HepG2 (cell line): Measurements from ENCODE around the gene CEBPE. TPM values are rescaled to one million over a fixed set of nuclear protein-coding genes. Genes with fewer than 3 reads are reported as not detected.

Source experiments
- AGO1 ChIP-seq: fragments of 200-400 bp; formaldehyde crosslinking; IDR thresholded peaks from 2 replicates; pipeline ENCODE4 v1.6.1; 2017; ENCODE audit warnings: mild to moderate bottlenecking, low read depth, low read length, moderate library complexity; ENCODE audit not compliant: poor library complexity, severe bottlenecking
- AHR ChIP-seq: IDR thresholded peaks from 2 replicates; pipeline ENCODE4 v1.6.1; 2018; ENCODE audit warnings: missing genetic modification reagents, missing compliant biosample characterization
- CCDC6 ChIP-seq: sonication (generic); formaldehyde crosslinking; IDR thresholded peaks from 2 replicates; pipeline ENCODE4 v1.8.1; 2022; ENCODE audit warnings: mild to moderate bottlenecking, missing genetic modification reagents, moderate library complexity
- EEA1 ChIP-seq: sonication (generic); formaldehyde crosslinking; IDR thresholded peaks from 2 replicates; pipeline ENCODE4 v1.5.1; 2020; ENCODE audit warnings: mild to moderate bottlenecking, missing genetic modification reagents, borderline replicate concordance
- HMG20A ChIP-seq: IDR thresholded peaks from 2 replicates; pipeline ENCODE4 v1.6.1; 2016; ENCODE audit warnings: borderline replicate concordance
- HMGA1 ChIP-seq: sonication (generic); formaldehyde crosslinking; conservative IDR thresholded peaks from 2 replicates; pipeline ENCODE4 v1.4.0; 2020; ENCODE audit warnings: missing genetic modification reagents
- HNRNPUL1 ChIP-seq: fragments of 200-400 bp; formaldehyde crosslinking; IDR thresholded peaks from 2 replicates; pipeline ENCODE4 v1.6.1; 2017; ENCODE audit warnings: low read depth, mild to moderate bottlenecking, low read length, moderate library complexity
- ISX ChIP-seq: sonication (generic); formaldehyde crosslinking; conservative IDR thresholded peaks from 2 replicates; pipeline ENCODE4 v1.5.0; 2020; ENCODE audit warnings: missing genetic modification reagents
- KLF16 ChIP-seq, 2 experiments: sonication (generic) in 1 of 2; formaldehyde crosslinking in 1 of 2; IDR thresholded peaks; 2 replicates each; pipeline versions ENCODE4 v1.6.1 to v1.8.0; 2016 to 2023; ENCODE audit warnings: missing genetic modification reagents in 2 of 2, missing compliant biosample characterization in 1 of 2
- MYNN ChIP-seq: sonication (generic); formaldehyde crosslinking; IDR thresholded peaks from 2 replicates; pipeline ENCODE4 v1.4.0; 2020; ENCODE audit warnings: mild to moderate bottlenecking, low read depth, missing genetic modification reagents
- NFE2L2 ChIP-seq: fragments of 150-350 bp; IDR thresholded peaks from 2 replicates; pipeline ENCODE4 v1.6.1; 2014; ENCODE audit warnings: low read length
- NR2F1 ChIP-seq, 2 experiments: fragments of 450-650 bp in 1 of 2; formaldehyde crosslinking in 1 of 2; IDR thresholded peaks; 2 replicates each; pipeline versions ENCODE4 v1.5.0 to v1.6.1; 2016 to 2020; ENCODE audit warnings: mild to moderate bottlenecking in 1 of 2, missing compliant biosample characterization in 1 of 2, missing genetic modification reagents in 1 of 2, moderate library complexity in 1 of 2
- RELA ChIP-seq: sonication (generic); formaldehyde crosslinking; IDR thresholded peaks from 2 replicates; pipeline ENCODE4 v1.4.0; 2020; ENCODE audit warnings: missing genetic modification reagents
- REXO4 ChIP-seq: sonication (generic); formaldehyde crosslinking; IDR thresholded peaks from 2 replicates; pipeline ENCODE4 v1.8.0; 2022; ENCODE audit warnings: missing genetic modification reagents, mild to moderate bottlenecking, borderline replicate concordance
- U2AF1 ChIP-seq: fragments of 200-400 bp; formaldehyde crosslinking; optimal IDR thresholded peaks from 2 replicates; pipeline ENCODE3; 2017; ENCODE audit warnings: mild to moderate bottlenecking, low read depth, low read length
- XRCC5 ChIP-seq: fragments of 200-400 bp; formaldehyde crosslinking; optimal IDR thresholded peaks from 2 replicates; pipeline ENCODE3; 2017; ENCODE audit warnings: mild to moderate bottlenecking, low read length
- ZFP41 ChIP-seq: sonication (generic); formaldehyde crosslinking; IDR thresholded peaks from 2 replicates; pipeline ENCODE4 v1.4.0; 2020; ENCODE audit warnings: mild to moderate bottlenecking, missing genetic modification reagents, borderline replicate concordance
- ZNF350 ChIP-seq: sonication (generic); formaldehyde crosslinking; IDR thresholded peaks from 2 replicates; pipeline ENCODE4 v1.4.0; 2020; ENCODE audit warnings: mild to moderate bottlenecking, low read depth, missing genetic modification reagents, borderline replicate concordance
- ZNF432 ChIP-seq: sonication (generic); formaldehyde crosslinking; IDR thresholded peaks from 2 replicates; pipeline ENCODE4 v1.5.0; 2020; ENCODE audit warnings: missing genetic modification reagents, mild to moderate bottlenecking, borderline replicate concordance
- ZNF768 ChIP-seq: sonication (generic); formaldehyde crosslinking; IDR thresholded peaks from 2 replicates; pipeline ENCODE4 v1.4.0; 2020; ENCODE audit warnings: missing genetic modification reagents
- ZNF776 ChIP-seq: sonication (generic); formaldehyde crosslinking; IDR thresholded peaks from 2 replicates; pipeline ENCODE4 v1.4.0; 2020; ENCODE audit warnings: mild to moderate bottlenecking, missing genetic modification reagents
- polyA plus RNA-seq, 8 experiments: library from polyadenylated mRNA; depleted of rRNA in 3 of 8; stranded (reverse) in 7 of 8; unstranded in 1 of 8; fragments of >200 nt; fragmentation: Illumina TruSeq in 4 of 8; extraction: Trizol in 4 of 8; gene quantifications; 2 replicates each; pipeline versions ENCODE4 v1.2.1 to v1.2.3, GENCODE V29; 2011 to 2016; ENCODE audit warnings: low read depth in 4 of 8, missing spikeins in 1 of 8, mixed read lengths in 1 of 8; ENCODE audit not compliant: insufficient read depth in 1 of 8
- total RNA-seq, 5 experiments: library from RNA; depleted of rRNA; stranded (reverse); fragments of >200 nt; fragmentation: Illumina TruSeq; extraction: Trizol; gene quantifications; 2 replicates each; pipeline ENCODE4 v1.2.3, GENCODE V29; 2016; ENCODE audit warnings: low read depth in 1 of 5
- TF ChIP-seq, protein P1 (sequence below): sonication (generic); formaldehyde crosslinking; IDR thresholded peaks from 2 replicates; pipeline ENCODE4 v1.5.0; 2020; ENCODE audit warnings: mild to moderate bottlenecking, missing genetic modification reagents, moderate library complexity
- TF ChIP-seq, protein P2 (sequence below), 2 experiments: sonication (generic) in 1 of 2; formaldehyde crosslinking in 1 of 2; IDR thresholded peaks; 2 replicates each; pipeline versions ENCODE4 v1.4.0 to v1.6.1; 2016 to 2020; ENCODE audit warnings: borderline replicate concordance in 1 of 2, low read depth in 1 of 2, mild to moderate bottlenecking in 1 of 2, missing genetic modification reagents in 1 of 2

The CEBPE gene
- total and polyA plus RNA-seq, 2 of the 13 experiments (the other 11 are each of a cell fraction or from before 2014, with no cell fraction given): 0.09 to 0.11 TPM

DNA sequence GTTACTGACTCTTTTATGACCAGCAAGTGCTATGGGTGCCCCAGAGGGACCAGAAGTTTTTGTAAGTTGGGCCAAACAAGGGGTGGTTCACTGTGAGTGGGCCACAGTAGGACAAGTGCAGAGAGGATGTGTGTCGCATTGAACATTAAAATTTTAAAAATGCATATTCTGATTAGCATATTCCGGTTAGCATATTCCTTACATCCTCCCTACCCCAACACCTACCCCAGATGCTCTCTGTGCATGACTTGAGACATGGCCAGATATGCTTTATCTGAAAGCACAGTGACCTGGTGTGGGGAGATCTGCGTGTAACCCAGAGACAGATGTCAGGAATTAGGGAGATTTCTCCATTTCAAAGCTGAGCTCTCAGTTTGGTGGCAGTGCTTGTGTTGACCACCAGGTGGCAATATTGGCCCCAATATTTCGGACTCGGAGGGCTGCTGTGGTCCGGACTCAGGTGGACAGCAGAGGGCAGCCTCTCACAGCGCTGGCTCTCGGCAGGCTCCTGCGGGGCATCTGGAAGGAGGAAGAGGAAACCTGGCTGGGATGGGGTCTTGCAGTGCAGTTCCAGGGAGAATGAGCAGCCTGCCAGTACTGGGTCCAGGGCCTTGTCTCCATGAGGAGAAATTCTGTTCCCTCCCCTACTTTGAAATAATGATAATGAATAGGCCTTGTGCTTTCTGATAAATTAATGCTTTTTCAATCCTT is 1.6 kb upstream of the CEBPE start (continued):
- TF ChIP-seq ISX (CRISPR knock-in tag) (no peak), REXO4 (CRISPR knock-in tag) (no peak), XRCC5 (peak; percentile 100), ZNF350 (peak; percentile 88), RELA (CRISPR knock-in tag) (peak; percentile 92; the same call in 1 of the 2 replicates), EEA1 (no peak), NR2F1 (CRISPR knock-in tag; IDR thresholded peaks at IDR 0.05) (no peak), ZFP41 (CRISPR knock-in tag) (no peak), HNRNPUL1 (no peak), AHR (CRISPR knock-in tag) (peak; percentile 92), NFE2L2 (peak; percentile 21; the same call in 1 of the 2 replicates), HMG20A (CRISPR knock-in tag) (no peak), AGO1 (peak; percentile 55), U2AF1 (no peak), ZNF776 (CRISPR knock-in tag) (no peak), MYNN (CRISPR knock-in tag) (peak; percentile 70; the same call in 1 of the 2 replicates), CCDC6 (CRISPR knock-in tag) (peak; percentile 91; the same call in 1 of the 2 replicates), ZNF768 (peak; percentile 82), HMGA1 (no peak), ZNF432 (CRISPR knock-in tag) (no peak), KLF16 (CRISPR knock-in tag; IDR thresholded peaks at IDR 0.05) (peak in 1 of 2 experiments; percentile 91; a peak in 2 of 4 replicates)
- TF ChIP-seq, protein P1, sequence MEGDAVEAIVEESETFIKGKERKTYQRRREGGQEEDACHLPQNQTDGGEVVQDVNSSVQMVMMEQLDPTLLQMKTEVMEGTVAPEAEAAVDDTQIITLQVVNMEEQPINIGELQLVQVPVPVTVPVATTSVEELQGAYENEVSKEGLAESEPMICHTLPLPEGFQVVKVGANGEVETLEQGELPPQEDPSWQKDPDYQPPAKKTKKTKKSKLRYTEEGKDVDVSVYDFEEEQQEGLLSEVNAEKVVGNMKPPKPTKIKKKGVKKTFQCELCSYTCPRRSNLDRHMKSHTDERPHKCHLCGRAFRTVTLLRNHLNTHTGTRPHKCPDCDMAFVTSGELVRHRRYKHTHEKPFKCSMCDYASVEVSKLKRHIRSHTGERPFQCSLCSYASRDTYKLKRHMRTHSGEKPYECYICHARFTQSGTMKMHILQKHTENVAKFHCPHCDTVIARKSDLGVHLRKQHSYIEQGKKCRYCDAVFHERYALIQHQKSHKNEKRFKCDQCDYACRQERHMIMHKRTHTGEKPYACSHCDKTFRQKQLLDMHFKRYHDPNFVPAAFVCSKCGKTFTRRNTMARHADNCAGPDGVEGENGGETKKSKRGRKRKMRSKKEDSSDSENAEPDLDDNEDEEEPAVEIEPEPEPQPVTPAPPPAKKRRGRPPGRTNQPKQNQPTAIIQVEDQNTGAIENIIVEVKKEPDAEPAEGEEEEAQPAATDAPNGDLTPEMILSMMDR: peak; percentile 100
- TF ChIP-seq, protein P2, sequence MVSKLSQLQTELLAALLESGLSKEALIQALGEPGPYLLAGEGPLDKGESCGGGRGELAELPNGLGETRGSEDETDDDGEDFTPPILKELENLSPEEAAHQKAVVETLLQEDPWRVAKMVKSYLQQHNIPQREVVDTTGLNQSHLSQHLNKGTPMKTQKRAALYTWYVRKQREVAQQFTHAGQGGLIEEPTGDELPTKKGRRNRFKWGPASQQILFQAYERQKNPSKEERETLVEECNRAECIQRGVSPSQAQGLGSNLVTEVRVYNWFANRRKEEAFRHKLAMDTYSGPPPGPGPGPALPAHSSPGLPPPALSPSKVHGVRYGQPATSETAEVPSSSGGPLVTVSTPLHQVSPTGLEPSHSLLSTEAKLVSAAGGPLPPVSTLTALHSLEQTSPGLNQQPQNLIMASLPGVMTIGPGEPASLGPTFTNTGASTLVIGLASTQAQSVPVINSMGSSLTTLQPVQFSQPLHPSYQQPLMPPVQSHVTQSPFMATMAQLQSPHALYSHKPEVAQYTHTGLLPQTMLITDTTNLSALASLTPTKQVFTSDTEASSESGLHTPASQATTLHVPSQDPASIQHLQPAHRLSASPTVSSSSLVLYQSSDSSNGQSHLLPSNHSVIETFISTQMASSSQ (IDR thresholded peaks at IDR 0.05; ENCODE audit: low read depth): 0 out of 2 replicates have a peak, but pooled peaks have one; percentile 6
- TF ChIP-seq, protein P2 (CRISPR knock-in tag; IDR thresholded peaks at IDR 0.05; ENCODE audit: borderline replicate concordance): no peak
